SK-N-SH treated with all-trans-retinoic acid at 6 μM for 48 hours (cell line): ENCODE data around the gene DIAPH3.

Source experiments
- ATAC-seq: fragments of 200-7000 bp; cut with Tn5 transposase; 3 replicates; pipeline ENCODE4 v1.9.1; 2020; ENCODE audit warnings: mild to moderate bottlenecking, moderate library complexity
- ARNTL ChIP-seq: fragments of 450-650 bp; formaldehyde crosslinking; IDR thresholded peaks from 2 replicates; pipeline ENCODE4 v1.5.0; 2020; ENCODE audit warnings: low read depth, mild to moderate bottlenecking, moderate library complexity, borderline replicate concordance
- BACH2 ChIP-seq: fragments of 250-450 bp; sonication (Bioruptor Pico); IDR thresholded peaks from 2 replicates; pipeline ENCODE4 v1.9.0; 2021; ENCODE audit warnings: mild to moderate bottlenecking, borderline replicate concordance
- CREB5 ChIP-seq: fragments of 250-450 bp; sonication (Bioruptor Pico); IDR thresholded peaks from 2 replicates; pipeline ENCODE4 v1.5.1; 2020; ENCODE audit warnings: low read depth, mild to moderate bottlenecking, moderate library complexity
- CSDC2 ChIP-seq: fragments of 250-450 bp; sonication (Bioruptor Pico); IDR thresholded peaks from 2 replicates; pipeline ENCODE4 v1.5.0; 2020; ENCODE audit warnings: mild to moderate bottlenecking, moderate library complexity
- CSRNP3 ChIP-seq: fragments of 250-450 bp; sonication (Bioruptor Pico); IDR thresholded peaks from 2 replicates; pipeline ENCODE4 v1.5.1; 2021; ENCODE audit warnings: mild to moderate bottlenecking, moderate library complexity
- ESRRG ChIP-seq: fragments of 250-450 bp; sonication (Bioruptor Pico); IDR thresholded peaks from 2 replicates; pipeline ENCODE4 v1.6.1; 2021; ENCODE audit warnings: mild to moderate bottlenecking
- GLIS3 ChIP-seq: fragments of 250-450 bp; sonication (Bioruptor Pico); IDR thresholded peaks from 2 replicates; pipeline ENCODE4 v1.5.0; 2020; ENCODE audit warnings: mild to moderate bottlenecking, moderate library complexity
- ISL1 ChIP-seq: fragments of 250-450 bp; sonication (Bioruptor Pico); IDR thresholded peaks from 2 replicates; pipeline ENCODE4 v2.1.2; 2022; ENCODE audit warnings: mild to moderate bottlenecking, moderate library complexity
- OSR1 ChIP-seq: fragments of 250-450 bp; sonication (Bioruptor Pico); IDR thresholded peaks from 2 replicates; pipeline ENCODE4 v1.8.0; 2022; ENCODE audit warnings: moderate library complexity, mild to moderate bottlenecking, inconsistent platforms
- POU6F1 ChIP-seq: fragments of 250-450 bp; sonication (Bioruptor Pico); IDR thresholded peaks from 2 replicates; pipeline ENCODE4 v1.8.0; 2021; ENCODE audit warnings: low read depth, mild to moderate bottlenecking, moderate library complexity, borderline replicate concordance
- PPARA ChIP-seq: fragments of 250-450 bp; sonication (Bioruptor Pico); IDR thresholded peaks from 2 replicates; pipeline ENCODE4 v1.5.0; 2020; ENCODE audit warnings: mild to moderate bottlenecking, borderline replicate concordance
- RARB ChIP-seq: fragments of 250-450 bp; sonication (Bioruptor Pico); IDR thresholded peaks from 2 replicates; pipeline ENCODE4 v1.8.0; 2021; ENCODE audit warnings: mild to moderate bottlenecking, moderate library complexity
- SNAI2 ChIP-seq: fragments of 250-450 bp; sonication (Bioruptor Pico); IDR thresholded peaks from 2 replicates; pipeline ENCODE4 v1.5.0; 2020; ENCODE audit warnings: mild to moderate bottlenecking, moderate library complexity
- TCF4 ChIP-seq: fragments of 250-450 bp; sonication (Bioruptor Pico); IDR thresholded peaks from 2 replicates; pipeline ENCODE4 v1.8.0; 2021; ENCODE audit warnings: mild to moderate bottlenecking, moderate library complexity, borderline replicate concordance
- TOX ChIP-seq: fragments of 250-450 bp; sonication (Bioruptor Pico); IDR thresholded peaks from 2 replicates; pipeline ENCODE4 v1.8.0; 2021; ENCODE audit warnings: mild to moderate bottlenecking, moderate library complexity, borderline replicate concordance
- ZC3H10 ChIP-seq: fragments of 250-450 bp; sonication (Bioruptor Pico); IDR thresholded peaks from 2 replicates; pipeline ENCODE4 v1.5.1; 2021; ENCODE audit warnings: mild to moderate bottlenecking, moderate library complexity
- ZFP3 ChIP-seq: fragments of 250-450 bp; sonication (Bioruptor Pico); IDR thresholded peaks from 2 replicates; pipeline ENCODE4 v1.5.0; 2020; ENCODE audit warnings: mild to moderate bottlenecking, moderate library complexity
- ZFP30 ChIP-seq: fragments of 450-650 bp; formaldehyde crosslinking; IDR thresholded peaks from 2 replicates; pipeline ENCODE4 v1.5.0; 2022; ENCODE audit warnings: mild to moderate bottlenecking, moderate library complexity
- ZNF565 ChIP-seq: fragments of 450-650 bp; formaldehyde crosslinking; conservative IDR thresholded peaks from 2 replicates; pipeline ENCODE4 v1.5.0; 2020; ENCODE audit warnings: low read depth, mild to moderate bottlenecking, moderate library complexity
- ZNF70 ChIP-seq: fragments of 450-650 bp; formaldehyde crosslinking; IDR thresholded peaks from 2 replicates; pipeline ENCODE4 v1.5.0; 2020; ENCODE audit warnings: mild to moderate bottlenecking, moderate library complexity
- ZNF8 ChIP-seq: fragments of 450-650 bp; formaldehyde crosslinking; IDR thresholded peaks from 2 replicates; pipeline ENCODE4 v1.5.0; 2020; ENCODE audit warnings: mild to moderate bottlenecking, moderate library complexity
- TF ChIP-seq, protein P1 (sequence below): fragments of 250-450 bp; sonication (Bioruptor Pico); IDR thresholded peaks from 2 replicates; pipeline ENCODE4 v1.8.0; 2020; ENCODE audit warnings: mild to moderate bottlenecking, moderate library complexity, borderline replicate concordance

The DIAPH3 gene

DNA sequence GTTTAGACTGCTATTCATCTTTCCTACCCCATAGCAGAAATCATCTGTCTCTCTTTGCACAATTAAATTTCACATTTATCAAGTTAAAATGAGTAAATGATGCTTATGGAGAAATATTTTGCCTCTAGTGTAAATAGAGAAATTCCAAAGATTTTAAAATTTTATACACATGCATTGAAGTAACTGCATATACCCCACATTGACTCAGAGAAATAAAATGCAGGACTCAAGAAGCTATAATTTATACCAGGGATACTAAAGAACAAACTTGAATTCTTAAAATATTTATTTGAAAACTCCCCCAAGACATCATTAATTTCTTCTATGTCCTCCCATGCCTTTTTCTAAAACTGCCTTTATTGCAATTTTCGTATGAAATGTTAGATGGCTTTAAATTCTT lies 165.8 kb downstream of the DIAPH3 start:
- no peak for ATAC-seq
- TF ChIP-seq ESRRG (CRISPR knock-in tag) (no peak), ARNTL (CRISPR knock-in tag) (no peak), OSR1 (CRISPR knock-in tag) (no peak), RARB (CRISPR knock-in tag) (no peak), TCF4 (CRISPR knock-in tag) (no peak), CSDC2 (CRISPR knock-in tag) (no peak), ZNF70 (CRISPR knock-in tag) (no peak), GLIS3 (CRISPR knock-in tag) (no peak), ZNF8 (no peak), ZC3H10 (CRISPR knock-in tag) (no peak), BACH2 (CRISPR knock-in tag) (no peak), PPARA (CRISPR knock-in tag) (no peak), SNAI2 (CRISPR knock-in tag) (no peak), ZNF565 (CRISPR knock-in tag) (no peak), CREB5 (CRISPR knock-in tag) (no peak), ISL1 (CRISPR knock-in tag) (no peak), ZFP3 (no peak)

DNA sequence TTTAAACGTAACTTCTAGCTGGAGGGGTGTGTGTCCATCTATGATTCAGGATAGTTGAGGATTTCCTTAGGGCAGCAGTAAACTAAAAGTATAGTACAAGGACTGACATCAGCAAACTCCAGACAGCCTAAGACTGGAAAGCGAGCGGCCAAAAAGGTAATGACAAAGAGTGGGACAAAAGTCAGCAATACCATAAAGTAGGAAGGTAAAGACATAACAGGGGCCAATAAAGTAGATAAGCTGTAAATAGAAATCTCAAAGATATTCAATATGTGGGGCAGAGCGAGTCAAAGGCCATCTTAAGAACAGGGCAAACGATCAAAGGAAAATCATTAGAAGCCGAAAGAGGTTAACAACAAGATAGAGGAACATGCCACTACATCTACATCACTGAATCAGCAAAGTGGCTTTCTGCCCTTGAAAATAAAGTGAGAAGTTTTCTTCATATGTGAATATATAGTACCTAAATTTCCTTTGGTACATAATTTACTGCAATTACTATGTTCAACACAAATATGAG lies 167.2 kb downstream of the DIAPH3 start:
- TF ChIP-seq ESRRG (CRISPR knock-in tag): no peak
- TF ChIP-seq PPARA (CRISPR knock-in tag): no peak

DNA sequence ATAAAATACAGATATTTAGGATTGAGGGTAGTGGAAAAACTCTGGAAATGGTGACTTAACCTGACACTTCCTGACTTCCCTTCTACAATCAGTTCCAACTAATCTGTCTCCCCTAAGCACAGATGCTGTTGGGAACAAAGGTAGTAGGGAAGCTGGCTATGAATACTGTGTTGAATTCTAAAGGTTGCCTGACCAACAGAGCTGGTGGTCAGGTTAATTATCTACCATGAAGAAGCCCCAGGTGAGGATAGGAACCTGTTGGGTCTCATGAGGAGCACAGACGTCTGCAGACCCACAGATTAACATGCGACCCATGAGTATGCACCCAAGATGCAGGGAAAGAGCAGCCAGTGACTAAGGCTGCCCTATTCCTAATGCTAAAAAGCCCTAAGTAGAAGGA lies 172.3 kb downstream of the DIAPH3 start:
- no peak for TF ChIP-seq ESRRG (CRISPR knock-in tag)
- no peak for TF ChIP-seq ZFP30 (CRISPR knock-in tag)
- TF ChIP-seq ZC3H10 (CRISPR knock-in tag): no peak
- no peak for TF ChIP-seq BACH2 (CRISPR knock-in tag)
- no peak for TF ChIP-seq TCF4 (CRISPR knock-in tag)
- no peak for TF ChIP-seq ZNF8
- TF ChIP-seq OSR1 (CRISPR knock-in tag): no peak
- no peak for TF ChIP-seq CSDC2 (CRISPR knock-in tag)
- TF ChIP-seq TOX (CRISPR knock-in tag): no peak
- TF ChIP-seq CREB5 (CRISPR knock-in tag): no peak
- TF ChIP-seq ISL1 (CRISPR knock-in tag): no peak
- TF ChIP-seq, protein P1, sequence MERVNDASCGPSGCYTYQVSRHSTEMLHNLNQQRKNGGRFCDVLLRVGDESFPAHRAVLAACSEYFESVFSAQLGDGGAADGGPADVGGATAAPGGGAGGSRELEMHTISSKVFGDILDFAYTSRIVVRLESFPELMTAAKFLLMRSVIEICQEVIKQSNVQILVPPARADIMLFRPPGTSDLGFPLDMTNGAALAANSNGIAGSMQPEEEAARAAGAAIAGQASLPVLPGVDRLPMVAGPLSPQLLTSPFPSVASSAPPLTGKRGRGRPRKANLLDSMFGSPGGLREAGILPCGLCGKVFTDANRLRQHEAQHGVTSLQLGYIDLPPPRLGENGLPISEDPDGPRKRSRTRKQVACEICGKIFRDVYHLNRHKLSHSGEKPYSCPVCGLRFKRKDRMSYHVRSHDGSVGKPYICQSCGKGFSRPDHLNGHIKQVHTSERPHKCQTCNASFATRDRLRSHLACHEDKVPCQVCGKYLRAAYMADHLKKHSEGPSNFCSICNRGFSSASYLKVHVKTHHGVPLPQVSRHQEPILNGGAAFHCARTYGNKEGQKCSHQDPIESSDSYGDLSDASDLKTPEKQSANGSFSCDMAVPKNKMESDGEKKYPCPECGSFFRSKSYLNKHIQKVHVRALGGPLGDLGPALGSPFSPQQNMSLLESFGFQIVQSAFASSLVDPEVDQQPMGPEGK (CRISPR knock-in tag): no peak
- TF ChIP-seq GLIS3 (CRISPR knock-in tag): no peak
- no peak for TF ChIP-seq SNAI2 (CRISPR knock-in tag)
- TF ChIP-seq CSRNP3 (CRISPR knock-in tag): no peak
- no peak for TF ChIP-seq POU6F1
- TF ChIP-seq RARB (CRISPR knock-in tag): no peak
- TF ChIP-seq ZNF70 (CRISPR knock-in tag): no peak

More for the DNA sequence above, 167.2 kb downstream of the DIAPH3 start:
- no peak for ATAC-seq

More for the DNA sequence above, 172.3 kb downstream of the DIAPH3 start:
- ATAC-seq: no peak
